Measurements from ENCODE around the gene SFMBT1. TPM values are rescaled to one million over a fixed set of nuclear protein-coding genes. Genes with fewer than 3 reads are reported as not detected.

Gene SFMBT1
- total RNA-seq, 1 donor from 2014 or later = 6.5 TPM

- TF ChIP-seq, protein P1, sequence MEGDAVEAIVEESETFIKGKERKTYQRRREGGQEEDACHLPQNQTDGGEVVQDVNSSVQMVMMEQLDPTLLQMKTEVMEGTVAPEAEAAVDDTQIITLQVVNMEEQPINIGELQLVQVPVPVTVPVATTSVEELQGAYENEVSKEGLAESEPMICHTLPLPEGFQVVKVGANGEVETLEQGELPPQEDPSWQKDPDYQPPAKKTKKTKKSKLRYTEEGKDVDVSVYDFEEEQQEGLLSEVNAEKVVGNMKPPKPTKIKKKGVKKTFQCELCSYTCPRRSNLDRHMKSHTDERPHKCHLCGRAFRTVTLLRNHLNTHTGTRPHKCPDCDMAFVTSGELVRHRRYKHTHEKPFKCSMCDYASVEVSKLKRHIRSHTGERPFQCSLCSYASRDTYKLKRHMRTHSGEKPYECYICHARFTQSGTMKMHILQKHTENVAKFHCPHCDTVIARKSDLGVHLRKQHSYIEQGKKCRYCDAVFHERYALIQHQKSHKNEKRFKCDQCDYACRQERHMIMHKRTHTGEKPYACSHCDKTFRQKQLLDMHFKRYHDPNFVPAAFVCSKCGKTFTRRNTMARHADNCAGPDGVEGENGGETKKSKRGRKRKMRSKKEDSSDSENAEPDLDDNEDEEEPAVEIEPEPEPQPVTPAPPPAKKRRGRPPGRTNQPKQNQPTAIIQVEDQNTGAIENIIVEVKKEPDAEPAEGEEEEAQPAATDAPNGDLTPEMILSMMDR (IDR thresholded peaks at IDR 0.05; ENCODE audit: partially characterized antibody, unreplicated experiment) = no peak
- H3K4me3 Mint-ChIP-seq (ENCODE audit: unreplicated experiment) = peak overlapping the region; percentile 90
- H3K27ac Mint-ChIP-seq (ENCODE audit: unreplicated experiment) = peak overlapping the region; percentile 71
- peaks cover 12% of the 10 kb centered on the region for H3K27me3 Mint-ChIP-seq (ENCODE audit: unreplicated experiment)
- peaks cover 7% of the 10 kb centered on the region for H3K4me1 Mint-ChIP-seq (ENCODE audit: low read depth, unreplicated experiment)
- peaks cover 11% of the 10 kb centered on the region for H3K9me3 Mint-ChIP-seq (ENCODE audit: unreplicated experiment)
- H3K36me3 Mint-ChIP-seq (ENCODE audit: unreplicated experiment) = peaks cover 4% of the 10 kb centered on the region
- peak; percentile 60 for DNase-seq
These were observed 598 bp upstream of the SFMBT1 start for GRCh38 chr3:53046171-53047170.

GRCh38 chr3:53044711-53045517, 959 bp downstream of the SFMBT1 start:
- peak; percentile 56 for DNase-seq
- TF ChIP-seq, protein P1 (IDR thresholded peaks at IDR 0.05; ENCODE audit: partially characterized antibody, unreplicated experiment) = no peak
- Mint-ChIP-seq H3K4me3 (ENCODE audit: unreplicated experiment) (peak overlapping the region; percentile 93), H3K36me3 (ENCODE audit: unreplicated experiment) (no peaks in the 10 kb centered on the region), H3K9me3 (ENCODE audit: unreplicated experiment) (peaks cover 9% of the 10 kb centered on the region), H3K4me1 (ENCODE audit: low read depth, unreplicated experiment) (peaks cover 7% of the 10 kb centered on the region), H3K27me3 (ENCODE audit: unreplicated experiment) (peaks cover 14% of the 10 kb centered on the region), H3K27ac (ENCODE audit: unreplicated experiment) (peak overlapping the region; percentile 64)

DNA sequence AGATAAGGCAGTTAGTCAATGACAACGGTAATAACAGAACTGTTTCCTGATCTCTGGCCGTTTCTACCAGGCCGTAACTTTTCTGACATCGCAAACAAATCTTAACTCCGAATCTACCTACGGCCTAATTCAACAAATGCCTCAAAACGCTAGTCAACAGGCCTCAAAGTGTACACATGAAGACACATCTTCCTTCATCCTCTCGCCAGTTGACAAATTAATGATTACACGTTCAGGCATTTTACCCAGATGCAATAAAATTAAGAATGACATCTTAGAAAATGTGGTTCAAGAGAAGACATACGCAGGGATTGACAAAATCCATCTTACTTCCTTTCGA, 1.5 kb downstream of the SFMBT1 start:
- Mint-ChIP-seq H3K27me3 (ENCODE audit: unreplicated experiment) (peaks cover 12% of the 10 kb centered on the region), H3K4me1 (ENCODE audit: low read depth, unreplicated experiment) (peaks cover 7% of the 10 kb centered on the region), H3K4me3 (ENCODE audit: unreplicated experiment) (peak overlapping the region; percentile 93), H3K9me3 (ENCODE audit: unreplicated experiment) (peaks cover 9% of the 10 kb centered on the region), H3K36me3 (ENCODE audit: unreplicated experiment) (no peaks in the 10 kb centered on the region), H3K27ac (ENCODE audit: unreplicated experiment) (peak overlapping the region; percentile 64)
- TF ChIP-seq, protein P1 (IDR thresholded peaks at IDR 0.05; ENCODE audit: partially characterized antibody, unreplicated experiment) = no peak
- DNase-seq = no peak

DNA sequence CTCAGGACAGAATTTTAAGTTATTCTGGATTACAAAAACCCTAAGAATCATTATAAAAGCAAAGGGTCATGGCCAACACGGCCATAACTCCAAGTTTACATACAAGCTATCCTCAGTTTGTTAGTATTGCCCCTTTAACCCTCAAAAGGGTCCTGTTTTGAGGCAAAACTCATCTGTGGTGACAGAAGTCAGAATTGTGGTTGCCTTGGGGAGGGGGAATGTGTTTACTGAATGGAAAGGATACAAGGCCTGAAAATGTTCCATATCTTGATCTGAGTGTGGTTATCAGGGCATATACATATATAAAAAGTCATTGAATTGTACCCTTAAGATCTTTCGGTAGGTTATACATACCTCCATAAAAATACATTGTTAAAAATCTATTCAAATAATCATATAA, 2.1 kb downstream of the SFMBT1 start:
- Mint-ChIP-seq H3K36me3 (ENCODE audit: unreplicated experiment) (no peaks in the 10 kb centered on the region), H3K27ac (ENCODE audit: unreplicated experiment) (no peak overlapping the region), H3K4me1 (ENCODE audit: low read depth, unreplicated experiment) (peaks cover 7% of the 10 kb centered on the region), H3K27me3 (ENCODE audit: unreplicated experiment) (peaks cover 12% of the 10 kb centered on the region), H3K4me3 (ENCODE audit: unreplicated experiment) (no peak overlapping the region), H3K9me3 (ENCODE audit: unreplicated experiment) (peaks cover 8% of the 10 kb centered on the region)
- TF ChIP-seq, protein P1 (IDR thresholded peaks at IDR 0.05; ENCODE audit: partially characterized antibody, unreplicated experiment) = no peak
- DNase-seq = no peak

Data from glutamatergic neuron (in vitro differentiated cells).